ENCODE data around the gene MXRA7.

GRCh38 chr17:76751416-76751993 is 40.7 kb upstream of the MXRA7 start:
- TF ChIP-seq, protein P1, sequence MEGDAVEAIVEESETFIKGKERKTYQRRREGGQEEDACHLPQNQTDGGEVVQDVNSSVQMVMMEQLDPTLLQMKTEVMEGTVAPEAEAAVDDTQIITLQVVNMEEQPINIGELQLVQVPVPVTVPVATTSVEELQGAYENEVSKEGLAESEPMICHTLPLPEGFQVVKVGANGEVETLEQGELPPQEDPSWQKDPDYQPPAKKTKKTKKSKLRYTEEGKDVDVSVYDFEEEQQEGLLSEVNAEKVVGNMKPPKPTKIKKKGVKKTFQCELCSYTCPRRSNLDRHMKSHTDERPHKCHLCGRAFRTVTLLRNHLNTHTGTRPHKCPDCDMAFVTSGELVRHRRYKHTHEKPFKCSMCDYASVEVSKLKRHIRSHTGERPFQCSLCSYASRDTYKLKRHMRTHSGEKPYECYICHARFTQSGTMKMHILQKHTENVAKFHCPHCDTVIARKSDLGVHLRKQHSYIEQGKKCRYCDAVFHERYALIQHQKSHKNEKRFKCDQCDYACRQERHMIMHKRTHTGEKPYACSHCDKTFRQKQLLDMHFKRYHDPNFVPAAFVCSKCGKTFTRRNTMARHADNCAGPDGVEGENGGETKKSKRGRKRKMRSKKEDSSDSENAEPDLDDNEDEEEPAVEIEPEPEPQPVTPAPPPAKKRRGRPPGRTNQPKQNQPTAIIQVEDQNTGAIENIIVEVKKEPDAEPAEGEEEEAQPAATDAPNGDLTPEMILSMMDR (IDR thresholded peaks at IDR 0.05; ENCODE audit: extremely low read depth in 1 of 2, insufficient read depth in 1 of 2, low read depth in 1 of 2, low read length in 2 of 2), result no peak
- TF ChIP-seq POLR2A (IDR thresholded peaks at IDR 0.05; ENCODE audit: low read depth, low read length) (no peak), EZH2 (IDR thresholded peaks at IDR 0.05; ENCODE audit: borderline replicate concordance, low read depth, low read length, severe bottlenecking) (no peak), POLR2AphosphoS5 (IDR thresholded peaks at IDR 0.05; ENCODE audit: insufficient read depth, low read depth, low read length) (no peak)
